ENCODE data around the gene DNAJC11.
A peak's percentile ranks its signal among the peaks of the same experiment; 100 is the strongest.
"Not testable (repeated sequence)": the region's sequence is repeated elsewhere in the genome, so short reads cannot be mapped to it uniquely, and the experiment has no call there.

Gene DNAJC11

DNA sequence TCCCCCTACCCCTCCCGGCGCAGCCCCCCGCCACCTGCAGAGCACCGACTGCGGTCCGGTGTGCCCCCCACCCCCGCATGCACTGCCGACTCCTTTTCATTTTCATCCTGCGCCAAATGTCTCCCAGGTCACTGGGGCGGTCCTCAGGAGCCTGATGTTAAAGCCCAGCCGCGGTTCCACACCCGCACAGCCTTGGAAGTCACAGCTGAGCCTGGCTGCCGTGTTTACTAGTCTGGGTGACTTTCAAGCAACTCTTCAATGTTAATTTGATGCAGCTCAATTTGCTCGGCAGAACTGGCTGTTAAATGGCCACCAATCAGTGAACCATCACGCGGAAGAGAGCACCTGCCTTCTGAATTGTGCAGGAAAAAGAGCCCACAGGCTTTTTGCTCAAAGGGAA lies 49.7 kb downstream of the DNAJC11 start:
- DNase-seq = no peak

DNA sequence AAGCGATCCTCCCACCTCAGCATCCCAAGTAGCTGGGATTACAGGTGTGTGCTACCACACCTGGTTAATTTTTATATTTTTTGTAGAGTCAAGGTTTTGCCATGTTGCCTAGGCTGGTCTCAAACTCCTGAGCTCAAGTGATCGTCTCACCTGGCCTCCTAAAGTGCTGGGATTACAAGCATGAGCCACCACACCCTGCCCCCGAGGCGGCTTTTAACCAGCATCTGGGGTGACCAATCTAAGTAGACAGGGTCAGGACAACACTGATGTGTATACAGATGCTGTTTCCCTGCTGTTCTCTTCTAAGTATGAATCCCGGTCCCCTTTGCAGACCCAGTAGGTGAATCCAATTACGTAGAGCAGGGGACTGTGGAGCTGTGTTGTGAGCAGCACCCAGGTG lies 53.1 kb downstream of the DNAJC11 start:
- DNase-seq = no peak

DNA sequence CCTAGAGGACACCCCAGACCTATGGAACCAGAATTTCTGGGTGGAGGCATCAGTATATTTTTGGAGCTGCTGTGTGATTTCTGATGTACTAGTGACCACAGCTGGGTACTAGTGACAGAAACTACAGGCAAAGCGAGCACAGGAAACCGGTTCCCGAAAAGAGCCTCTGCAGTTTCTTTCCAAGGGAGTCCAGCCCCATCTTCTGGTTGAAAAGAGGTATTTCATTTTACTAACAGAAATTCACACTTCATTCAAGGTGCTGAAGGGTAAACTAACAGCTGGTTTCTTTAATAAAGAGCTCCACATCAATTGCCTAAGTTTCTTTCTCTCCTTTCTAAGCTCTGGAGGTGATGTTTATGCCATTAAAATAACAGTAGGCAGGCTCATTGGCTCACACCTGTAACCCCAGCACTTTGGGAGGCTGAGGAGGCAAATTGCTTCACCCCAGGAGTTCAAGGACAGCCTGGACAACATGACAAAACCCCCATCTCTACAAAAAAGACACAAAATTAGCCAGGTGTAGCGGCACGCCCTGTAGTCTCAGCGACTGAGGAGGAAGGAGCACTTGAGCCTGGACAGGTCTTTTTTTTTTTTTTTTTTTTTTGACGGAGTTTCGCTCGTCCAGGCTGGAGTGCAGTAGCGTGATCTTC lies 55.0 kb downstream of the DNAJC11 start:
- no peak for DNase-seq

DNA sequence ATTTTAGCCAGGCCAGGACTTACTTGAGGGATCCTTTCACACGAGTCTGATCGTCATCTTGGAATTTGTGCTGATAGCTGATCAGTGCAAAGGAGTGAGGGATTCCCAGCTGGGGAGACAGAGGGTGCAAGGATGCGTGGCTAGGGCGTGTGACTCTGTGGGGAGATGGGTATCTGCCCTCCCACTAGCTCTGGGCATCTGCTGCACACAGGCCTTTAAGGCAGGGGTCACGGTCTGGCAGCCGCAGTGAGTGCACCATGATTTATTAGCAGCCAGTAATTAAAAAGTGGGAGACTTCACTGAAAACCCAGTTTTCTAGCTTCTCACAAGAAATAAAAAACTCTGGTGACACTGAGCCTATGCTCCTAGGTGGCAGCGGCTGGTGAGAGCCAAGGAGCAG lies 56.6 kb downstream of the DNAJC11 start:
- DNase-seq = no peak

DNA sequence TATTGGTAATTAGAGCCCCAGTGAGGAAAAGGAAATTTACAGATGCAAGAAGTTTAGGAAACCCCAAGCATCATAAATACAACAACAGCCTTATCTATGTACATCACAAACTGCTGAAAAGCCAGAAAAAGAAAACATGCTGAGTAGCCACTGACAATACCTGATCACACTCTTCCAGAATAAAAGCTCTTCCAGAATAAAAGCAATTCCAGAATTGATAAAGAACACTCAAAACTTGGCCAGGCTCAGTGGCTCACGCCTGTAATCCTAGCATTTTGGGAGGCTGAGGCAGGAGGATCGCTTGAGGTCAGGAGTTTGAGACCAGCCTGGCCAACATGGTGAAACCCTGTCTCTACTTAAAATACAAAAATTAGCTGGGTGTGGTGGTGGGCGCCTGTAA lies 60.7 kb downstream of the DNAJC11 start:
- not testable (repeated sequence) for DNase-seq

DNA sequence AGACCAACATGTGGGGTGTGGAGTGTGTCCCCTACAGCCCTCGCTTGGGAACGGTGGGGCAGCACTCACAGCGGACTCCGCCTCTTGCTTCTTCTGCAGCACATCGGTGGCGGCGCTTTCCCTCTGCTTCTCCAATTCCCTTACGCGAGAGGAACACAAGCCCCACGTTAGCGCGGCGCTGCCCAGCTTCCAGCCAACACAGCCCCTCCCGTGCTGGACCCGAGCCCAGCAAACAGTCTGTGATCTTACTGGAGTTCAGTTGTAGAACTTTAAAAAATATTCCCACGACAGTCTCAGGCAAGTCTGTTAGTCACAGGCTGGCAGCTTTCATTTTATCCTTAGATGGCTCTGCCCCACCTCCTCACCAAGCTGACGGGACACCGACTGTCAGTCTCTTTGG lies 63.4 kb downstream of the DNAJC11 start:
- DNase-seq = no peak

DNA sequence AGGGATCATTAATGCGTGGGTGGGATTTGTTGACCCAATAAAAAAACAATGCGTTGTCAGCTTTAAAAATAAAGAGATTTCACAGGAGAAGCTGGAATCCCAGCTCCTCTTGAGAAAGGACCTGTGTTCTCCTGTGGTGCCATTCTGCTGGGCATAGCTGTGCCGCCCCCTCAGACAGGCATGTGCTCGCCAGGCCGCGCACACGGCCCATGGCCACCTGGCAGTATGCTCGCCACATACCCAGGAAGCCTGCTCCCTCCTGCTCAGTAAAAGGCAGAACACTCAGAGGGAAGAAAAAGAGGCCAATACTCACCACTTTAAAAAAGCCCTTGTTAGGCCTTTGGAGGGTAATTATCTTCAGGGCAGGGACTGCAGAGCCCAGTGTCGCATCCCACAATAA lies 63.8 kb downstream of the DNAJC11 start:
- no peak for DNase-seq

DNA sequence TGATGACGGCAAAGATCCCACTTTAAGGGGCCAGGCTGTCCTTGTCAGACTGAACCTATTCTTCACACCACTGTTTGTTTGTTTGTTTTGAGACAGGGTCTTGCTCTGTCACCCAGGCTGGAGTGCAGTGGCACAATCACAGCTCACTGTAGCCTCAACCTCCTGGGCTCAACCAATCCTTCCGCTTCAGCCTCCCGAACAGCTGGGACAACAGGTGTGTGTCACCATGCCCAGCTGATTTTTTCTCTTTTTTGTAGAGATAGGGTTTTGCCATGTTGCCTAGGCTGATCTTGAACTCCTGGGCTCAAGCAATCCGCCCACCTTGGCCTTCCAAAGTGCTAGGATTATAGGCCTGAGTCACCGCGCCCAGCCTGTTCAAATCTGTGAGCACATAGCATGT lies 64.8 kb downstream of the DNAJC11 start:
- not testable (repeated sequence) for DNase-seq

DNA sequence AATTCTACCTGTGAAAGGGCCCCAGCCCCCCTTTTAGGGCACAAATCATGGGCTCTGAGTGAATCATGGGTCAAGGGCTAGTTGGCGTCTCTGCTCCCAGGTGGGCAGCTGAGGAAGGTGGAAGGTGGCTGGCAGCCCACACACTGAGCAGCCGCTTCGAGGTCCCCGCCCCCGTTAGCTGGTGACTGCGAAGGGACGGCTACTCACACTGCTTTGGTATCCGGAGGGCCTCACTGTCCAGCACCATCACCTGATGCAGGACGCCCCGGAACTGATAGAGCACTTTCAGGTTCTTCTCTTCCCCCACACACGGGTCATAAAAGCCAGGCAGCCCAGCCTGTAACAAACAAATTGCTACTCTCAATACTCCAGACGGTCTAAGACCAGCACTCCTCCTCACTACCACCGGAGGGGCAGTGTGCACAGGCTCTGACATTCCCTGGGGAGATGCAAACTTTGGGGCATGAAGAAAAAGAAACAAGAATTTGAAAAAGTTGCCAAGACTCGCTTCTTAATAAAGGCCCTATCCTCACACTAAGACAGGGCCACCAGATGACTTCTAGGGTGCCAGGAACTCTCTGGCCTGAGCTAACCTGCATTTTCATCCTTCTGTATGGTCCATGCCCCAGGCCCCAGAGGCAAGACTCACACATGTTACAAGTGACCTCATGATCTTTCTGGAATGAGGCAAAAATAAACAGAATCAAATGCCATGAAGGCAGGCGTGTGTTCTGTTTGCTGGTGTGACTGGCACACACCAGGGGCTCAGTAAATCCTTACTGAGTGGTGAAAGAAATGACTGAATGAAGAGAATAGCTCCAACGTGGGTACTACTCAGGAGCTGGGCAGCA lies 65.5 kb downstream of the DNAJC11 start:
- DNase-seq = no peak

DNA sequence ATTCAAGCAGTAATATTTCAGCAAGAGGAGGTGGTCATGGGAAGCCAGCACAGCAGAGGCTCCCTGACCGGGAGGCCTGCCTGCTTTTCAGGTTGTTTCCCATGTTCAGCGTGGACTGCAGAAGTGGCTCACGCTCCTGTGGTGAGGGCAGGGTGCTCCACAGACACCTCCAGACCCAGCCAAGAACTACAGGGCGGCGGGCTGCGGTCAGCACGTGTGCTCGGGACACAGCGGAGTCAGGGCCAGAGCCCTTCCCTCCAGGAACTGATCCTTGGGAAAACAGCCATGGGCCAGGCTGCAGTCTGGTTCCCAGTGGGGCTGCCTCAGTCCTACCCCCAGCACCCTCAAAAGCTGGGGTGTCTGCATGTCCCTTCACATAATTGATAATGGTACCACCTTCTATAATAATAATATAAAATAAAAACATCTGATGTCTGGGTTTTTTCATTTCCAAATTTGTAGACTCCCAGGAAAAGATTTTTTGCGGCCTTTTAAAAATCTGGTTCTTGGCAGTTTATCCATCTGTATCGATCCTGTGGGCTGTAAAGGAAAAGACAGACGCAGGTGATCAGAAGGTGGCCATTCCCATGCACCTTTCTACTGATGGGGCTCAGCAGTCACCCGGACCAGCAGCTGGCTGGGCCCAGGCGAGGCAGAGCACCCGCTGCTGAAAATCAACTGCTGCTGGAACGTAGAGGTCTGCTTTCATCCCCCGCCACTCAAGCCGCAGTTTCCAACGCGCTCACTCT lies 66.3 kb downstream of the DNAJC11 start:
- no peak for DNase-seq

DNA sequence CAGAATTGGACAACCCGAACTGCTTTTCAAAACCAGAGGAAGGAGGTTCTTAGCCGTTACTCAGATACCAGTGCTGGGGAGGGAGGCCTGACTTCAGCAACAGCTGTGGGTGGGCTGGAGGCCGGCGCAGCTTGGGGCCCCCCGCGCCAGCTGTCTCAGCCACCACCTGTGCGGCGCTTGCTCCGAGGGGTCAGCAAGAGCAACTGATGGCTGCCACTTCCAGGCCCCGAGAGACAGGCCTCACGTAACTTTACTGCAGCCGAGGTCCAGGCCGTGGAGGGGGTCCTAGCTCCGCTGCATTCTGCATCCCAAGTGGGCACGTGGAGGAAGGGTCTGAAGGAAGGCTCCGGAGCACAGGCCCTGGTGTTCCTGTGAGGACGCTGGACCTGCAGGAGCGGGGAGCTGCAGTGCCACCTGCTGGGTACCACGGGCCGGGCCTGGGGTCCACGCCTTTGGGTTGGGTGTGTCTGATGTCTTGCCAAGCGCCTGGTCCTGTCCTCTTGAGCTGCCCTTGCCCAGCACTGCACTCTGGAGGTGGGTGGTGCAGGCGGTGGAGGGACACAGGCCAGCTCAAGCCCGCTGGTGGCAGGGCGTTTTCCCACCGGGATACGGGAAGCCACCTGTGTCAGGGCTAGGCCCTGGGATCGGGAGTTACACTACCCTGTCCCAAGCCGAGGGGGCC lies 67.1 kb downstream of the DNAJC11 start:
- peak; percentile 57 for DNase-seq

DNA sequence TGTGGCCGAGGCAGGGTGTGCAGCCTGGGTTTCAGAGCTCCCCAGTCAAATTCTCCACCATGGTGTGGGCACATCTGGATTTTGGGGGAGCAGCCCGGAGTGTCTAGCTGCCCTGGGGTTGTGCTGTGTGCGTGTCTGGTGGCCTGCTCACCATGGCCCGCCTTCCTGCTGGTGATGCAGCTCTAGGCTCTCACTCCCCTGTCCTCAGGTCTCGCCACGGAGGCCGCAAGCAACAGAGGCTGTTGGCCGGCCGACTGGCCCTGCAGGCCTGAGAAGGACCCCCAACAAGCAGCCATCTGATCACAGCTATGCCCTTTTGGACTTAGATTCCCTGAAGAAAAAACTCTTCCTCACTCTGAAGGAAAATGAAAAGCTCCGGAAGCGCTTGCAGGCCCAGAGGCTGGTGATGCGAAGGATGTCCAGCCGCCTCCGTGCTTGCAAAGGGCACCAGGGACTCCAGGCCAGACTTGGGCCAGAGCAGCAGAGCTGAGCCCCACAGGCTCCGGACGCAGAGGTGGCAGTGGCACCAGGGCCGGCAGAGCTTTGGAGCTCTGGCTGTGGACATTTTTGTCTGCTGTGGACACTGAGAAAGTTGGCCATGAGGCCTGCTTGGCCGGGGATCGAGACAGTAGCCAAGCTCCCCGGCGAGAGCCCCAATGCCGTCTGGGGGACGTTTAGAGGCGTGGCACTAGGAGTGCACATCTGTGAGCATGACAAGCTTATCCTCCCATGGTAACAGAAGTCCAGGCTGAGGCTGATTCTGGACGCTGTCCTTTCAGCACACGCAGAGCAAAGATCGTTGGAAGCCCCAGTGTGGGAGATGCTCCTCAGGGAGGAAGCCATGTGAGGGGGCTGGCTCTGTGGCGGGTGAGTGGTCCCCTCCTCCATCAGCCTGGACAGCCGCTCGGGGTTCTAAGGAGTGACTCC lies 68.8 kb downstream of the DNAJC11 start:
- no peak for DNase-seq

DNA sequence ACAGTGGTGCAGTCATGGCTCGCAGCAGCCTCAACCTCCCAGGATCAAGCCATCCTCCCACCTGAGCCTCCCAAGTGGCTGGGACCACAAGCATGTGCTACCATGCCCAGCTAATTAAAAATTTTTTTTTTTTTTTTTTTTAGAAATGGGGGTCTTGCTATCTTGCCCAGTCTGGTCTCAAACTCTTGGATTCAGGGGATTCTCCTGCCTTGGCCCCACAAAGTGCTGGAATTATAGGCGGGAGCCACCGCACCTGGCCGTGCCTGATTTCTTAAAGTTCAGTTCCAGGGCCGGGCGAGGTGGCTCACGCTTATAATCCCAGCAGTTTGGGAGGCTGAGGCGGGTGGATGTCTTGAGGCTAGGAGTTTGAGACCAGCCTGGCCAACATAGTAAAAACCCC lies 70.6 kb downstream of the DNAJC11 start:
- DNase-seq = no peak

DNA sequence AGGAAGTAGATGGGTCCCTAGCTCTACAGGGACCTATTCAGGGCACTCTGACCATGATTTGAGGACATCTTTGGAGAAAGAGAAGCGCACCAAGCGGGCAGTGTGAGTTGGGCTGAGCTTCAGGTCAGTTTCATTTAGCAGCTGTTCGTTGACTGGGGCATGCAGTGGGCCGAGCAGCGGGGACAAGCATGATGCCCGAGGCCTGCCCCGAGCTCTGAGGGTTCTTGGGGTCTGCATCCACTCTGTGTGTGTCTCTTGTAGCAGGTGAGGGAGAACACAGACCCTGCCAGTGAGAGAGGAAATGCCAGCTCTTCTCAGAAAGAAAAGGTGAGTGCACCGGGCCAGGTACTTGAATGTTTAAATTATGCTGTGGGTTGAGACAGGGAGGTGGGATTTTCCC lies 71.6 kb downstream of the DNAJC11 start:
- no peak for DNase-seq

DNA sequence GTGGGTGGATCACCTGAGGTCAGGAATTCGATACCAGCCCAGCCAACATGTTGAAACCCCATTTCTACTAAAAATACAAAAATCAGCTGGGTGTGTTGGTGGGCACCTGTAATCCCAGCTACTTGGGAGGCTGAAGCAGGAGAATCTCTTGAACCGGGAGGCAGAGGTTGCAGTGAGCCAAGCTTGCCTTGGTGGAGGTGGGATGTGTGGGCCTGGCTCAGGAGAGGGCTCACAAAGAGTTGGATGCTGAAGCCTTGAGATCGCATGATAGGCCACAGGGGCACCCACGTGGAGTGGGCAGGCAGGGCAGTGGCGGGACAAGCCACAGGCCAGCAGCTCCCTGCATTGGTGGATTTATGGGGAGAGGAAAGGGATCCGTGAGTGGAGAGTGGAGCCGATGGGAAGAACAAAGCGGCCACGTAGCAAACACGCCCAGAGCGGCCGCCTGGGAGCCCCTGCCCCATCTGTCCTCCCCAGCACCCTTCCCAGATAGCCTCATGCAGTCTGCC lies 72.6 kb downstream of the DNAJC11 start:
- DNase-seq = no peak

DNA sequence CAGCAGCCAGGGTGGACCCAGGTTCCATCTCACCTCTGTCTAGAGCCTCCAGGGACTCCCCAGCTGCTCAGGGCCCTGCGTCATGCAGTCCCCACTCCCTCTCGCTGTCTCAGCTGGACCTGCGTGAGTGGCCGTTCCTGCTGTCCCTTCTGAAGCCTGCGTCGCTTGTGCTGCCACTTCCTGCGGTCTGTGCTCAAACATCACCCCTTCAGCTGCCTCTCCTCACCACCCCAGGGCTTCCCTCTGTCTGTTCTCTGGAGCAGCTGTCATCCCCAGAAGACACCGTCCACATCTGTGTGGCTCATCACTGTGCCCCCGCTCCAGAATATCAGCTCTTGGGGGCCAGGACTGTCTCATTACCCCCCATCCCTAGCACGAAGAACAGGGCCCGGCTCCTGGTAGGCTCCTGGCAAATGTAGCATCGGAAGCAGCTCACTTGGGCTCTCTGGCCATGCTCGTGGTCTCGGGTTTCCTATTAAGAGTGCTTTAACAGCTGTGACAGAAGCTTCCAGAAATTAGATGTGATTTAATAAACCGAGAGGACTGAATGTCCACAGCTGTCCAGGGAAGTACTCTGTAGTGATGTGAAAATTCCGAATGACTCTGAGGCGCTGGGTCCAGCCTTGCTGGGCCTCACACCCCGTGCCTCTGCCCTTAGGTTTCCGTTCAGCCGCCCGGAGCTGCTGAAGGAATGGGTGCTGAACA lies 73.6 kb downstream of the DNAJC11 start:
- DNase-seq = no peak

DNA sequence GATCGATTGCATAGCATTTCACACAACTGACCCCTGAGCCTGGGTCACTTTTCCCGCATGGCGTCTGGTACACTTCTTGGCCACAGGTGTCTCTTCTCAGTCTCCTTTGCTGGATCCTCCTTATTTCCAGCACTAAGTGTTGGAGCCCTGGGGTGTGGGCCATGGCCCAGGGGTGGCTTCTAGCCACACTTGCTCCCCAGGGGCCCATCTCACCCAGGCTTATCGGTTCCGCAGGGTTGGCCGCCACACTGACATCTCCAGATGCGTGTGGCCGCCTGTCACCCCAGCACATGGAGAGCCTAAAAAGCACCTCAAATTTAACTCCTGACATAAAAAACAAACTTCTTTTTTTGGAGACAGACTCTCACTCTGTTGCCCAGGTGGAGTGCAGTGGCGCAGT lies 74.6 kb downstream of the DNAJC11 start:
- no peak for DNase-seq

DNA sequence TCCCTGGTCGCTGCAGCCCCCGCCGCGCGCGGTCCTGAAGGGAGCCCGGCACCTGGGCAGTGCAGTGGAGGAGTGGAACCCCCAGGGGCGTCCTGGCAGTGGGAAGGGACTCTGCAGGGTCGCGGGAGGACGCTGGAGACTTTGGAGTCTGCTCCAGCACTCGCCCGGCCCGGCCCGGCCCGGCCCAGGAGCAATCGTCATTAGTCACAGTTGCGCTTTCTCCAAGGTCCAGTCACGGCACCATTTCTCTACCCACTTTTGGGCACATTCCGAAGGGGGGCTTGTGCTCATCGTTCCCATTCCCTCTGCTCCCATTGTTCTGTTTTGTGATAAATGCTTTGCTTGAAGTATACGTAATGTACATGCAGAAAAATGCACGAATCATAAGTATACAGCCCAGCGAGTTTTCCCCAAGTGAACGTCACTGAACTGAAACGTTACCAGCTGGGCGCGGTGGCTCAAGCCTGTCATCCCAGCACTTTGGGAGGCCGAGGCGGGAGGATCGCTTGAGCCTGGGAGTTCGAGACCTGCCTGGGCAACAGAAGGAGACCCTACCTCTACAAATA lies 75.9 kb downstream of the DNAJC11 start:
- peak; percentile 27 for DNase-seq

DNA sequence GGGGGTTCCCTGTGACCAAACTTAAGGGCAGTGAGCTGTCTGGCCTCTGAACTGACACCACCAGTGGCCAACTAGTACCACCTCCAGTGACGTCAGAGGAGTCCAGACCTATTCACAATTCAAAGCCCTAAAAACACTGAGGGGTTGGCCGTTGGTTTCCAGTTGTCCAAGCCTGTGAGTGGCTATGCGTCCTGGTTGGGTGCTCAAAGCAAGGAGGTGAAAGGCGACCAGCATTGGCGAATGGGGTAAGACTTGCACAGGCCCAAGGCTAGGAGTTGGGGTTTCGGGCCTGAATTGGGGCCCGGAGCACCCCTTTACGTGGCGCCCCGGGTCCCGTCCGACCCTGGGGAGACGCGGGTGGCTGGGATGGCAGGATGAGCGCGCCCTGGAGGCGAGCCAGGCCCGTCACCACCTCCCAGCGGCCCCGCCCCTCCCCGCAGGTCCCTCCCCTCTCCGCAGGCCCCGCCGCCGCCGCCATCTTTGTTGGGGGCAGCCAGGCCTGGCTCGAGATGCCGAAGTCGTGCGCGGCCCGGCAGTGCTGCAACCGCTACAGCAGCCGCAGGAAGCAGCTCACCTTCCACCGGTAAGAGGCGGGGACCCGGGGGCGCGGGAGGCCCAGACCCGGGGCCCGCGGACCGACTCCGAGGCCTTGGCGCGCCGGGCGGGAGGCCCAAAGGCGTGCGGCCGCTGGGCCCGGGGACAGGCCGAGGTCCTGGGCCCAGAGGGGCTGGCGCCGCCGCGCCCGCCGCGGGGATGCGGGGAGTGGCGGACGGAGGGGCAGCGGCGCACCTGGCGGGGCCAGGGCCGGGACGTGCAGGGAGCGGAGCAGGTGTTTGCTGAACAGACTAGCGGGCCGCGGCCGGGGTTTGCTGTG lies 76.7 kb downstream of the DNAJC11 start, which contains the start of gene THAP3:
TSS of gene THAP3 (plus strand) at position 159 of the 874 bp plus-strand sequence. CDS start at position 510, 351 bp downstream.
- DNase-seq = peak; percentile 92

All from stimulated activated CD4-positive, alpha-beta T cell treated with anti-CD3 and anti-CD28 coated beads, Interleukin-15, amount 100 ng/mL, for 24 hours (primary cell).